HepG2 (cell line): ENCODE measurements around the gene ZDHHC13. TPM values are rescaled to one million over a fixed set of nuclear protein-coding genes. Genes with fewer than 3 reads are reported as not detected.

Experiments
- ATAC-seq: fragments of 200-7000 bp; cut with Tn5 transposase; 3 replicates; pipeline ENCODE4 v1.9.1; 2020; ENCODE audit warnings: mild to moderate bottlenecking, moderate library complexity
- BruUV-seq: library from RNA; stranded (reverse); fragments of 400-500 nt; replicated peaks from 2 replicates; lab custom pipeline; 2021; lab: Mats Ljungman, UMichigan
- CTCF ChIA-PET: fragments of 300-600 bp; formaldehyde crosslinking; extraction: SDS; loops from one replicate; lab custom pipeline; 2021; ENCODE audit warnings: low total read pairs, inconsistent platforms, low intra/inter-chr PET ratio; lab: Yijun Ruan, JAX
- POLR2A ChIA-PET: fragments of 350-600 bp; sonication (Branson Sonifier 250); formaldehyde crosslinking; loops from one replicate; lab custom pipeline; 2020; ENCODE audit warnings: antibody characterized with exemption, inconsistent platforms; lab: Yijun Ruan, JAX
- DNase-seq: peaks from one replicate; pipeline ENCODE4 v3.0.0-alpha.2; 2015; ENCODE audit warnings: low spot score
- FAIRE-seq: peaks from 3 replicates; lab custom pipeline; 2011; peaks lifted over from hg19 to GRCh38; lab: Jason Lieb, UNC
- H2AFZ ChIP-seq: one replicate; pipeline ENCODE4 v1.6.1; 2011; ENCODE audit warnings: low read length, inconsistent platforms
- H3K27ac ChIP-seq: fragments of 300-600 bp; 3 replicates; pipeline ENCODE4 v1.8.0; 2011; ENCODE audit warnings: mixed run types, mild to moderate bottlenecking, mixed read lengths, low read length, inconsistent platforms; ENCODE audit not compliant: insufficient read depth; ENCODE audit errors: extremely low read length
- H3K27me3 ChIP-seq, 2 experiments: fragments of 200-600 bp in 1 of 2; 2 replicates in 1 of 2; 3 replicates in 1 of 2; pipeline versions ENCODE4 v1.6.0 to v1.8.0; 2011; ENCODE audit warnings: low read length in 2 of 2, mild to moderate bottlenecking in 2 of 2, moderate library complexity in 2 of 2, inconsistent platforms in 1 of 2; ENCODE audit not compliant: insufficient read depth in 2 of 2, control insufficient read depth in 1 of 2
- H3K36me3 ChIP-seq, 2 experiments: fragments of 200-600 bp in 1 of 2; replicated peaks in 1 of 2; 2 replicates in 1 of 2; 3 replicates in 1 of 2; pipeline versions ENCODE4 v1.5.1 to v1.8.0; 2011; ENCODE audit warnings: low read length in 2 of 2, inconsistent platforms in 1 of 2; ENCODE audit not compliant: insufficient read depth in 2 of 2, control insufficient read depth in 1 of 2
- H3K4me1 ChIP-seq: 2 replicates; pipeline ENCODE4 v1.5.1; 2012; ENCODE audit warnings: low read length, inconsistent platforms; ENCODE audit not compliant: insufficient read depth
- H3K4me2 ChIP-seq: 2 replicates; pipeline ENCODE4 v1.6.0; 2011; ENCODE audit warnings: low read depth, low read length, inconsistent platforms
- H3K4me3 ChIP-seq, 3 experiments: fragments of 200-600 bp in 1 of 3; sonication (generic), shearing (Covaris generic) in 1 of 3; replicated peaks in 1 of 3; 2 replicates each; pipeline ENCODE4 v1.5.1; 2011 to 2016; ENCODE audit warnings: low read length in 3 of 3, inconsistent platforms in 2 of 3, low read depth in 2 of 3, mild to moderate bottlenecking in 2 of 3, control low read depth in 1 of 3, mixed read lengths in 1 of 3; ENCODE audit not compliant: insufficient read depth in 1 of 3
- H3K79me2 ChIP-seq: one replicate; pipeline ENCODE4 v1.6.1; 2011; ENCODE audit warnings: low read length, inconsistent platforms; ENCODE audit not compliant: insufficient read depth
- H3K9ac ChIP-seq: 2 replicates; pipeline ENCODE4 v1.6.0; 2011; ENCODE audit warnings: mild to moderate bottlenecking, low read depth, low read length, inconsistent platforms; ENCODE audit not compliant: insufficient read depth
- H3K9me3 ChIP-seq: 2 replicates; pipeline ENCODE4 v1.5.1; 2012; ENCODE audit warnings: mild to moderate bottlenecking, low read length
- H4K20me1 ChIP-seq: 2 replicates; pipeline ENCODE4 v1.6.0; 2011; ENCODE audit warnings: inconsistent platforms, mild to moderate bottlenecking, low read length, moderate library complexity; ENCODE audit not compliant: insufficient read depth
- BORCS8-MEF2B ChIP-seq: sonication (generic); formaldehyde crosslinking; IDR thresholded peaks from 2 replicates; pipeline ENCODE4 v1.8.0; 2022; ENCODE audit warnings: mild to moderate bottlenecking, missing genetic modification reagents
- ESRRA ChIP-seq: sonication (generic); formaldehyde crosslinking; IDR thresholded peaks from 2 replicates; pipeline ENCODE4 v1.5.1; 2020; ENCODE audit warnings: mild to moderate bottlenecking, low read depth, missing genetic modification reagents
- FOSL2 ChIP-seq: sonication (generic); formaldehyde crosslinking; IDR thresholded peaks from 2 replicates; pipeline ENCODE4 v1.4.0; 2020; ENCODE audit warnings: missing genetic modification reagents
- GABPB1 ChIP-seq: IDR thresholded peaks from 2 replicates; pipeline ENCODE4 v1.6.1; 2016; ENCODE audit warnings: mild to moderate bottlenecking, missing genetic modification reagents, moderate library complexity, missing compliant biosample characterization
- NFIB ChIP-seq: sonication (generic); formaldehyde crosslinking; IDR thresholded peaks from 2 replicates; pipeline ENCODE4 v1.9.0; 2021; ENCODE audit warnings: missing genetic modification reagents, mild to moderate bottlenecking, borderline replicate concordance
- NFRKB ChIP-seq: fragments of 450-650 bp; IDR thresholded peaks from 2 replicates; pipeline ENCODE4 v1.6.1; 2017
- PATZ1 ChIP-seq: sonication (generic); formaldehyde crosslinking; IDR thresholded peaks from 2 replicates; pipeline ENCODE4 v1.4.0; 2020; ENCODE audit warnings: missing genetic modification reagents
- PHF21A ChIP-seq: sonication (generic); formaldehyde crosslinking; IDR thresholded peaks from 2 replicates; pipeline ENCODE4 v1.5.0; 2020; ENCODE audit warnings: mild to moderate bottlenecking, missing genetic modification reagents
- SIN3A ChIP-seq: IDR thresholded peaks from 2 replicates; pipeline ENCODE4 v1.6.1; 2011; ENCODE audit warnings: low read depth, mild to moderate bottlenecking, control low read depth, low read length, borderline replicate concordance
- THAP11 ChIP-seq: IDR thresholded peaks from 2 replicates; pipeline ENCODE4 v1.6.1; 2016; ENCODE audit warnings: missing biosample characterization, missing genetic modification reagents
- THAP9 ChIP-seq: sonication (generic); formaldehyde crosslinking; IDR thresholded peaks from 2 replicates; pipeline ENCODE4; 2020; ENCODE audit warnings: missing genetic modification reagents, mild to moderate bottlenecking, borderline replicate concordance
- TOPORS ChIP-seq: sonication (generic); formaldehyde crosslinking; IDR thresholded peaks from 2 replicates; pipeline ENCODE4 v1.8.0; 2023; ENCODE audit warnings: mild to moderate bottlenecking, missing genetic modification reagents
- ZFP82 ChIP-seq: sonication (generic); formaldehyde crosslinking; IDR thresholded peaks from 2 replicates; pipeline ENCODE4 v1.5.1; 2020; ENCODE audit warnings: mild to moderate bottlenecking, missing genetic modification reagents, borderline replicate concordance
- ZNF232 ChIP-seq: sonication (generic); formaldehyde crosslinking; IDR thresholded peaks from 2 replicates; pipeline ENCODE4 v1.4.0; 2020; ENCODE audit warnings: missing genetic modification reagents, borderline replicate concordance
- ZNF629 ChIP-seq: sonication (generic); formaldehyde crosslinking; conservative IDR thresholded peaks from 2 replicates; pipeline ENCODE4 v1.5.0; 2020; ENCODE audit warnings: missing genetic modification reagents
- ZSCAN5A ChIP-seq: sonication (generic); formaldehyde crosslinking; IDR thresholded peaks from 2 replicates; pipeline ENCODE4 v1.8.0; 2022; ENCODE audit warnings: mild to moderate bottlenecking, missing genetic modification reagents, borderline replicate concordance
- WGBS: methylation state at CpG from one replicate; pipeline ENCODE4 v1.1.6; 2017; ENCODE audit warnings: low lambda C conversion rate; 5-methylcytosine and 5-hydroxymethylcytosine counted together
- in situ Hi-C: cut with HindIII; loops from 2 replicates; pipeline ENCODE4 v1.10.0; 2017; ENCODE audit warnings: low pct_unique_long_range_greater_than_20kb; ENCODE audit not compliant: extremely low pct_ligation_motif_present
- intact Hi-C: fragments of 100-400 bp; cut with micrococcal nuclease; formaldehyde crosslinking; loops from one replicate; pipeline ENCODE4 v1.10.0; 2022; ENCODE audit not compliant: unreplicated experiment
- polyA plus RNA-seq, 8 experiments: library from polyadenylated mRNA; depleted of rRNA in 3 of 8; stranded (reverse) in 7 of 8; unstranded in 1 of 8; fragments of >200 nt; fragmentation: Illumina TruSeq in 4 of 8; extraction: Trizol in 4 of 8; gene quantifications; 2 replicates each; pipeline versions ENCODE4 v1.2.1 to v1.2.3, GENCODE V29; 2011 to 2016; ENCODE audit warnings: low read depth in 4 of 8, missing spikeins in 1 of 8, mixed read lengths in 1 of 8; ENCODE audit not compliant: insufficient read depth in 1 of 8
- total RNA-seq, 5 experiments: library from RNA; depleted of rRNA; stranded (reverse); fragments of >200 nt; fragmentation: Illumina TruSeq; extraction: Trizol; gene quantifications; 2 replicates each; pipeline ENCODE4 v1.2.3, GENCODE V29; 2016; ENCODE audit warnings: low read depth in 1 of 5

ZDHHC13 gene
- total and polyA plus RNA-seq, 2 of the 13 experiments (the other 11 are each of a cell fraction or from before 2014, with no cell fraction given): 10.9 to 11.8 TPM

- DNase-seq (no peak), FAIRE-seq (no peak), ATAC-seq (0 out of 3 replicates have a peak, but pooled peaks have one; percentile 6)
- CTCF ChIA-PET: interaction anchor here (1.6 kb wide), 1 partner anchor 45 kb away, joined by 4 read pairs; no protein-coding TSS in a partner anchor
- intact Hi-C loops (loop anchor here (2.0 kb wide), 1 partner anchor 46 kb away; no protein-coding TSS in a partner anchor), in situ Hi-C loops (no loop called here)
- Histone ChIP-seq H3K4me1 (peaks cover 18% of the 10 kb centered on the region), H3K27ac (no peak overlapping the region), H3K27me3 (peaks cover 0 to 6% of the 10 kb centered on the region in 2 experiments; a peak in 3 of 5 replicates), H4K20me1 (no peaks in the 10 kb centered on the region), H3K9ac (peak overlapping the region; percentile 21; the same call in 1 of the 2 replicates), H3K9me3 (no peaks in the 10 kb centered on the region), H3K79me2 (no peaks in the 10 kb centered on the region), H3K4me3 (peak overlapping the region; percentile 80 to 96 (median 85)), H3K36me3 (no peaks in the 10 kb centered on the region), H3K4me2 (peak overlapping the region; percentile 90), H2AFZ (peak overlapping the region; percentile 58)
- WGBS: 7% methylated on average over 14 of the region's 16 CpGs
- peak; percentile 92 for TF ChIP-seq PATZ1
- TF ChIP-seq ZSCAN5A (CRISPR knock-in tag): 0 out of 2 replicates have a peak, but pooled peaks have one; percentile 5
- TF ChIP-seq BORCS8-MEF2B (CRISPR knock-in tag): peak; percentile 4; the same call in 1 of the 2 replicates
- no peak for TF ChIP-seq NFIB
- no peak for TF ChIP-seq ESRRA (CRISPR knock-in tag)
- TF ChIP-seq THAP9 (CRISPR knock-in tag): 0 out of 2 replicates have a peak, but pooled peaks have one; percentile 0
- no peak for TF ChIP-seq ZNF232
- TF ChIP-seq NFRKB: no peak
- TF ChIP-seq TOPORS (CRISPR knock-in tag): 0 out of 2 replicates have a peak, but pooled peaks have one; percentile 33
- TF ChIP-seq ZFP82: 0 out of 2 replicates have a peak, but pooled peaks have one; percentile 23
- TF ChIP-seq THAP11: 0 out of 2 replicates have a peak, but pooled peaks have one; percentile 4
- TF ChIP-seq ZNF629 (CRISPR knock-in tag): 0 out of 2 replicates have a peak, but pooled peaks have one; percentile 17
- peak; percentile 11; the same call in 1 of the 2 replicates for TF ChIP-seq SIN3A
- TF ChIP-seq PHF21A: peak; percentile 47; the same call in 1 of the 2 replicates
- TF ChIP-seq FOSL2: no peak
- TF ChIP-seq GABPB1 (CRISPR knock-in tag): no peak
- BruUV-seq: no TSS peak
- POLR2A ChIA-PET: interaction anchor here (0.6 kb wide), 2 partner anchors 13 to 165 kb away, joined by 3 to 4 read pairs; no protein-coding TSS in a partner anchor
These were observed 545 bp upstream of the ZDHHC13 start for GRCh38 chr11:19116276-19116970.
